Heart left ventricle (tissue), 16 donors: ENCODE measurements around the gene KCNK15. TPM values are rescaled to one million over a fixed set of nuclear protein-coding genes. Genes with fewer than 3 reads are reported as not detected.

Source experiments
- ATAC-seq, 4 donors: fragments of 200-7000 bp; cut with Tn5 transposase; one replicate each; pipeline ENCODE4 v1.9.1; 2020 to 2022; ENCODE audit warnings: moderate library complexity in 4 of 4, mild to moderate bottlenecking in 3 of 4, moderate number of reproducible peaks in 1 of 4
- DNase-seq, 5 donors: peaks; one replicate each; pipeline ENCODE4 v3.0.0-alpha.2; 2020
- H3K27ac ChIP-seq, 12 donors: fragments of 200-600 bp; sonication (generic) in 4 of 12; one replicate each; pipeline versions ENCODE4 v1.5.0 to v1.8.0; 2016 to 2022; ENCODE audit warnings: mild to moderate bottlenecking in 2 of 12
- H3K27me3 ChIP-seq, 9 donors: fragments of 200-600 bp; sonication (generic) in 2 of 9; one replicate each; pipeline versions ENCODE4 v1.5.1 to v1.8.0; 2016 to 2022; ENCODE audit warnings: mild to moderate bottlenecking in 3 of 9
- H3K36me3 ChIP-seq, 9 donors: fragments of 200-600 bp; sonication (generic) in 2 of 9; one replicate each; pipeline versions ENCODE4 v1.5.0 to v1.8.0; 2018 to 2022; ENCODE audit warnings: mild to moderate bottlenecking in 2 of 9
- H3K4me1 ChIP-seq, 12 donors: fragments of 200-600 bp; sonication (generic) in 4 of 12; one replicate each; pipeline versions ENCODE4 v1.5.0 to v1.8.0; 2016 to 2022; ENCODE audit warnings: mild to moderate bottlenecking in 3 of 12
- H3K4me3 ChIP-seq, 12 donors: fragments of 200-600 bp; sonication (generic) in 4 of 12; one replicate each; pipeline versions ENCODE4 v1.5.0 to v1.8.0; 2017 to 2022; ENCODE audit warnings: mild to moderate bottlenecking in 9 of 12, moderate library complexity in 4 of 12
- H3K9me3 ChIP-seq, 12 donors: fragments of 200-600 bp; sonication (generic) in 4 of 12; one replicate each; pipeline versions ENCODE4 v1.5.0 to v1.8.0; 2016 to 2022; ENCODE audit warnings: mild to moderate bottlenecking in 1 of 12
- POLR2A ChIP-seq, 2 donors: fragments of 450-650 bp; IDR thresholded peaks; one replicate each; pipeline ENCODE4 v1.6.1; 2017; ENCODE audit warnings: antibody characterized with exemption in 2 of 2, mild to moderate bottlenecking in 2 of 2, moderate library complexity in 2 of 2
- WGBS, 4 donors: extraction: QIAGEN DNeasy Blood & Tissue Kit in 2 of 4; methylation state at CpG; one replicate each; pipeline versions ENCODE4 v1.1.5 to v1.1.7; 2013 to 2018; 5-methylcytosine and 5-hydroxymethylcytosine counted together
- intact Hi-C, 10 donors: fragments of 100-400 bp; cut with DNase I; formaldehyde crosslinking; loops; one replicate each; pipeline versions ENCODE4 v1.11.1 to v1.14.2; 2022
- polyA plus RNA-seq, 2 donors: library from polyadenylated mRNA; stranded (reverse); fragments of 200-250 nt; gene quantifications; one replicate each; pipeline ENCODE4 v1.2.3, GENCODE V29; 2013
- total RNA-seq, 9 donors: library from RNA; depleted of rRNA in 2 of 9; stranded (reverse); fragments of >200 nt in 2 of 9; fragmentation: NEBNext Ultra II Directional in 3 of 9; extraction: Animal tissue kit (Norgen Biotek cat#: 25700) in 3 of 9; gene quantifications; one replicate each; pipeline versions ENCODE4 v1.1.0 to v1.2.4, GENCODE V29; 2016 to 2023
- TF ChIP-seq, protein P1 (sequence below), 12 donors: fragments of 200-600 bp; sonication (generic) in 4 of 12; IDR thresholded peaks; one replicate each; pipeline versions ENCODE4 v1.5.0 to v1.8.0; 2018 to 2022; ENCODE audit warnings: antibody characterized with exemption in 12 of 12, mild to moderate bottlenecking in 5 of 12
- donor health status: ischemic (EF 13 %, LVEDD 7.1; RV severe dilation, severe dysfunction).
- donor health status: healthy with polysubstance abuse.
- donor health status: DM: no; HTN: yes; CAD: no.
- donor health status: DM: no; HTN: no; CAD: no.
- donor health status: ischemic (EF 25% LVEDD 6.9; RV normal size, moderate dysfunction).
- donor health status: ischemic (EF 25% LVEDD 5.7; RV mildly dilated, moderate dysfunction).
- donor health status: healthy.
- donor health status: DM: yes; HTN: yes; CAD: no.
- donor health status: ischemic (EF 35%, LVEDD 5.7; RV mildly dilated, moderate dysfunction).
- donor health status: nonischemic (EF 11% LVEDD 7.7; RV severe dilation, severe dysfunction).
- donor health status: DM: yes; HTN: yes; CAD: no.
- donor health status: PGD.
- donor health status: ischemic (EF 29% LVEDD 5.4; RV normal size, mild dysfunction).
- donor health status: nonischemic (EF 23%, LVEDD 6.1; RV moderate dilation, normal function).

Gene KCNK15
- total and polyA plus RNA-seq, 11 donors: 0.12 to 2.2 (median 0.33) TPM

DNA sequence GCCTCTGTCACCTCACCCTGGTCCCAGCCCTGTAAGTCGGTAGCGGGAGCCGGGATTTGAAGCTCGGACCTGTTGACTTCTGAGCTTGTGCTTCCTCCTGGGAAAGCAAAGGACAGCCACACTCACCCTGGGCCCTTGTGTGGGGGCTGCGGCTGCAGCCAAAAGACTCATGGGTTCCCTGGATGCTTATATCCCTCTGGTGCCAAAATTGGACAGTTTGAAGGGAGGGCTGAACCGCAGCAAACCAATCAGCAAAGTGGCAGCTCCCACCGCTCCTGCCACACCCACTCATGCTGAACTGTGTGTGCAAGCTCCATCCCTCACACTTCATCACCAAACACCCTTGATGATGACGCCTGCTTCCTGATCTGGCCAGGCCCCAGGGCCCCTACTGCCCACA, 34.4 kb upstream of the KCNK15 start:
- Histone ChIP-seq H3K27me3 (no peaks in the 10 kb centered on the region), H3K4me3 (no peak overlapping the region), H3K36me3 (no peaks in the 10 kb centered on the region), H3K9me3 (no peaks in the 10 kb centered on the region), H3K27ac (peak overlapping the region in 10 of 12 donors; percentile 27 to 98 (median 78)), H3K4me1 (peaks cover 0 to 55% (median 38%) of the 10 kb centered on the region in 12 donors)
- DNase-seq: peak; percentile 54 to 85 (median 66)
- intact Hi-C loops: no loop called here
- ATAC-seq: peak; percentile 75 to 86 (median 80)
- WGBS, 4 donors: 45 to 78% (median 59%) methylated on average over 8 of the region's 8 CpGs
- TF ChIP-seq POLR2A (IDR thresholded peaks at IDR 0.05): no peak
- TF ChIP-seq, protein P1, sequence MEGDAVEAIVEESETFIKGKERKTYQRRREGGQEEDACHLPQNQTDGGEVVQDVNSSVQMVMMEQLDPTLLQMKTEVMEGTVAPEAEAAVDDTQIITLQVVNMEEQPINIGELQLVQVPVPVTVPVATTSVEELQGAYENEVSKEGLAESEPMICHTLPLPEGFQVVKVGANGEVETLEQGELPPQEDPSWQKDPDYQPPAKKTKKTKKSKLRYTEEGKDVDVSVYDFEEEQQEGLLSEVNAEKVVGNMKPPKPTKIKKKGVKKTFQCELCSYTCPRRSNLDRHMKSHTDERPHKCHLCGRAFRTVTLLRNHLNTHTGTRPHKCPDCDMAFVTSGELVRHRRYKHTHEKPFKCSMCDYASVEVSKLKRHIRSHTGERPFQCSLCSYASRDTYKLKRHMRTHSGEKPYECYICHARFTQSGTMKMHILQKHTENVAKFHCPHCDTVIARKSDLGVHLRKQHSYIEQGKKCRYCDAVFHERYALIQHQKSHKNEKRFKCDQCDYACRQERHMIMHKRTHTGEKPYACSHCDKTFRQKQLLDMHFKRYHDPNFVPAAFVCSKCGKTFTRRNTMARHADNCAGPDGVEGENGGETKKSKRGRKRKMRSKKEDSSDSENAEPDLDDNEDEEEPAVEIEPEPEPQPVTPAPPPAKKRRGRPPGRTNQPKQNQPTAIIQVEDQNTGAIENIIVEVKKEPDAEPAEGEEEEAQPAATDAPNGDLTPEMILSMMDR (IDR thresholded peaks at IDR 0.05): no peak

DNA sequence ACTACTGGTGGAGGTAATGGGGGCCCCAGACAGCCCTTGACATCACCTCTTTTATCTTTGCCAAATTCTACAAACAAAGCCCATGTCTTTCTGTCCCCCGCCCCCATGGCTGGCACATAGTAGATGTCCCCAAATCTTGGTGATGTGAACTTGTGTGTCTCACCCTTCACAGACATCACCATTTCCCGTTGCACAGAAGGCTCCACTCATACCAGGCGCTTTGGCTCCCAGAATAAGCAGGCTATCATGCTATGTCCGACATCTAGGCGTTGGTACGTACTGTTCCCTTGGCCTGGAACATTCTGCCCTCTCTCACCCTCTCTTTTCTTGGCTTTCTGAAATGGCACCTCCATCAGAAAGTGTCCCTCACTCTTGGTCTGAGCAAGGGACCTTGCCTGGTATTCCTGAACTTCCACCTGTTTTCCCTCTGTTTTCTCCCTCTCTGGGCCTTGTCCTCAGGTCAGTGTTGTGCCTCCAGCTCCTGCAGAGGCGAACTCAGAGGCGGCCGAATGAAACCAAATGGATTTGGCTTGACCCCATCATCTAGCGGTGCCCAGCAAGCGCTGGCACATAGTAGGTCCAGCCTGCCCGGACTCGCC, 31.5 kb upstream of the KCNK15 start:
- WGBS, 4 donors: 36 to 46% (median 40%) methylated on average over 12 to 13 of the region's 13 CpGs
- H3K4me3 ChIP-seq: peak overlapping the region in 2 of 12 donors; percentile 24 to 27
- intact Hi-C loops: loop anchor here in 3 of 10 donors (1.0 to 2.0 kb wide), 3 partner anchors 19 to 23 kb away; no protein-coding TSS in a partner anchor
- H3K36me3 ChIP-seq: no peaks in the 10 kb centered on the region
- peaks cover 0 to 55% (median 36%) of the 10 kb centered on the region in 12 donors for H3K4me1 ChIP-seq
- TF ChIP-seq POLR2A (IDR thresholded peaks at IDR 0.05): no peak
- TF ChIP-seq, protein P1 (IDR thresholded peaks at IDR 0.05): no peak
- no peaks in the 10 kb centered on the region for H3K9me3 ChIP-seq
- DNase-seq (peak in 1 of 5 donors; percentile 83), ATAC-seq (peak; percentile 68 to 78 (median 72))
- H3K27ac ChIP-seq: peak overlapping the region; percentile 71 to 98 (median 88)
- no peaks in the 10 kb centered on the region for H3K27me3 ChIP-seq

DNA sequence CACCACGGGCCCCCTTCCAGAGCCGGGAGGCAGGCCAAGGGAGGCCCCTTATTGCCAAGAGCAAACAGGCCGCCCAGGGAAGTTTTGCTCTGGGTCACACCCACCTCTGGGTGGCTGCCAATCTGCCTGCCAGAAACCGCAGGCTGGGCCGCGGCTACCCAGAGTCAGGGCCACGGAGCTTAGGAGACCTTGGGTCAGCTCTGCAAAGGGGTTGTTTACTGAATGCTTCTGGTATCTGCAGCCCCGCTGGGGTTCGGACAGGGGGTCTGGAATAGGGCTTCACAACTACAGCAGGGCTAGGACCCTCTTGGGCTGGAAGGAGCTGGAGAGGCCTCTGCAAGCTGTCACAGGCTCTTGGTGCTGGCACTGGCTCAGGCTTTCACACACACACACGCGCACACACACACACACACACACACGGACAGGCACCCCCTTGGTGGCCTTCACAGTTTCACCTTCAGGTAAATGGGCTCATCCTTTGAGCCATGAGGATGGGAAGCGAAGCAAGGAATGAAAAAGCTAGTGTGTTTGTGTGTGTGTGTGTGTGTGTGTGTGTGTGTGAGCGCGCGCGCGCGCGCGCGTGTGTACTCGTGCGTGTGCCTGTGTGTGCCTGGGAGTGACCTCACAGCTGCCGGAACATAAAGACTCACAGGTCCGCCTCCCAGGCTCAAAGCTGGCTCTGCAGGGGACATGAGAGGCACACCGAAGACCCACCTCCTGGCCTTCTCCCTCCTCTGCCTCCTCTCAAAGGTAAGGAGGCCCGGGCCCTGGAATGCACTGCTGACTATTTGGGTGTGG, 30.8 kb upstream of the KCNK15 start, which contains the start of gene CCN5:
Gene CCN5 (plus strand): TSS at position 669 of the 798 bp plus-strand sequence. CDS start 22 bp downstream, at position 691.
- Histone ChIP-seq H3K4me1 (peaks cover 0 to 61% (median 36%) of the 10 kb centered on the region in 12 donors), H3K27me3 (no peaks in the 10 kb centered on the region), H3K36me3 (no peaks in the 10 kb centered on the region), H3K9me3 (no peaks in the 10 kb centered on the region), H3K4me3 (peak within 1 kb of the TSS in 7 of 12 donors; percentile 4 to 46 (median 27)), H3K27ac (peak within 1 kb of the TSS; percentile 71 to 98 (median 88))
- TF ChIP-seq, protein P1 (IDR thresholded peaks at IDR 0.05): no peak
- TF ChIP-seq POLR2A (IDR thresholded peaks at IDR 0.05): no peak
- DNase-seq (peak; percentile 89 to 95 (median 92)), ATAC-seq (peak; percentile 67 to 84 (median 78))
- WGBS, 4 donors: 49 to 51% (median 50%) methylated on average over 23 to 28 of the region's 28 CpGs
- intact Hi-C loops: loop anchor here in 3 of 10 donors (1.0 to 2.0 kb wide), 3 partner anchors 20 to 24 kb away; no protein-coding TSS in a partner anchor
